Mononuclear cell (primary cell): ENCODE measurements around the gene MEN1. TPM values are rescaled to one million over a fixed set of nuclear protein-coding genes. Genes with fewer than 3 reads are reported as not detected.

ENCODE experiments used
- H3K27me3 ChIP-seq: 2 replicates; pipeline ENCODE4 v1.6.0; 2011; ENCODE audit warnings: low read length, control low read depth; ENCODE audit not compliant: insufficient read depth
- H3K4me1 ChIP-seq: 2 replicates; pipeline ENCODE4 v1.5.1; 2011; ENCODE audit warnings: mild to moderate bottlenecking, low read length, control low read depth; ENCODE audit not compliant: insufficient read depth
- H3K4me3 ChIP-seq: 2 replicates; pipeline ENCODE4 v1.5.1; 2011; ENCODE audit warnings: mild to moderate bottlenecking, low read length, moderate library complexity
- H3K9me3 ChIP-seq: 2 replicates; pipeline ENCODE4 v1.5.1; 2011; ENCODE audit warnings: low read depth, mild to moderate bottlenecking, control low read depth, low read length
- total RNA-seq: library from RNA; depleted of rRNA; stranded (reverse); fragments of >200 nt; gene quantifications from one replicate; pipeline ENCODE4 v1.2.3, GENCODE V29; 2012

The MEN1 gene
- total RNA-seq, 1 donor, result 4.0 TPM

- Histone ChIP-seq H3K4me1 (peaks cover 75% of the 10 kb centered on the region), H3K27me3 (no peaks in the 10 kb centered on the region), H3K9me3 (no peaks in the 10 kb centered on the region), H3K4me3 (no peak overlapping the region)
Observed at GRCh38 chr11:64774144-64774543, 36.2 kb downstream of the MEN1 start.

GRCh38 chr11:64772303-64773018, 37.9 kb downstream of the MEN1 start:
- Histone ChIP-seq H3K4me1 (peaks cover 90% of the 10 kb centered on the region), H3K9me3 (no peaks in the 10 kb centered on the region), H3K27me3 (no peaks in the 10 kb centered on the region), H3K4me3 (no peak overlapping the region)

- Histone ChIP-seq H3K4me1 (peaks cover 92% of the 10 kb centered on the region), H3K27me3 (no peaks in the 10 kb centered on the region), H3K9me3 (no peaks in the 10 kb centered on the region), H3K4me3 (no peak overlapping the region)
Observed at GRCh38 chr11:64771861-64772260, 38.5 kb downstream of the MEN1 start.

GRCh38 chr11:64770120-64770519, 40.2 kb downstream of the MEN1 start:
- Histone ChIP-seq H3K27me3 (no peaks in the 10 kb centered on the region), H3K9me3 (no peaks in the 10 kb centered on the region), H3K4me1 (peaks cover 90% of the 10 kb centered on the region), H3K4me3 (no peak overlapping the region)

- Histone ChIP-seq H3K27me3 (no peaks in the 10 kb centered on the region), H3K4me3 (no peak overlapping the region), H3K4me1 (peaks cover 90% of the 10 kb centered on the region), H3K9me3 (no peaks in the 10 kb centered on the region)
Observed at GRCh38 chr11:64769283-64769682, 41.1 kb downstream of the MEN1 start.

- Histone ChIP-seq H3K9me3 (no peaks in the 10 kb centered on the region), H3K4me3 (no peak overlapping the region), H3K4me1 (peaks cover 91% of the 10 kb centered on the region), H3K27me3 (no peaks in the 10 kb centered on the region)
Observed at GRCh38 chr11:64768300-64768694, 42.1 kb downstream of the MEN1 start.

GRCh38 chr11:64767344-64768299, 42.7 kb downstream of the MEN1 start:
- H3K27me3 ChIP-seq, result no peaks in the 10 kb centered on the region
- no peak overlapping the region for H3K4me3 ChIP-seq
- no peaks in the 10 kb centered on the region for H3K9me3 ChIP-seq
- H3K4me1 ChIP-seq, result peaks cover 91% of the 10 kb centered on the region

GRCh38 chr11:64766881-64767280, 43.5 kb downstream of the MEN1 start:
- Histone ChIP-seq H3K4me1 (peaks cover 92% of the 10 kb centered on the region), H3K4me3 (no peak overlapping the region)

GRCh38 chr11:64765851-64766665, 44.3 kb downstream of the MEN1 start:
- Histone ChIP-seq H3K4me3 (no peak overlapping the region), H3K9me3 (no peaks in the 10 kb centered on the region), H3K4me1 (peaks cover 92% of the 10 kb centered on the region), H3K27me3 (no peaks in the 10 kb centered on the region)

More at GRCh38 chr11:64766881-64767280, 43.5 kb downstream of the MEN1 start:
- Histone ChIP-seq H3K9me3 (no peaks in the 10 kb centered on the region), H3K27me3 (no peaks in the 10 kb centered on the region)

GRCh38 chr11:64765291-64765850, 45.0 kb downstream of the MEN1 start:
- Histone ChIP-seq H3K27me3 (no peaks in the 10 kb centered on the region), H3K4me1 (peaks cover 92% of the 10 kb centered on the region), H3K9me3 (no peaks in the 10 kb centered on the region), H3K4me3 (no peak overlapping the region)

- Histone ChIP-seq H3K4me3 (no peak overlapping the region), H3K4me1 (peaks cover 92% of the 10 kb centered on the region), H3K9me3 (no peaks in the 10 kb centered on the region), H3K27me3 (no peaks in the 10 kb centered on the region)
Observed at GRCh38 chr11:64764753-64765152, 45.6 kb downstream of the MEN1 start.

GRCh38 chr11:64764040-64764611, 46.2 kb downstream of the MEN1 start:
- Histone ChIP-seq H3K9me3 (no peaks in the 10 kb centered on the region), H3K4me3 (no peak overlapping the region), H3K27me3 (no peaks in the 10 kb centered on the region), H3K4me1 (peaks cover 96% of the 10 kb centered on the region)

- no peaks in the 10 kb centered on the region for H3K9me3 ChIP-seq
- H3K27me3 ChIP-seq, result no peaks in the 10 kb centered on the region
- H3K4me1 ChIP-seq, result peaks cover 92% of the 10 kb centered on the region
- H3K4me3 ChIP-seq, result no peak overlapping the region
Observed at GRCh38 chr11:64763526-64764039, 46.8 kb downstream of the MEN1 start.
